ENCODE data around the gene TNXB. TPM values are rescaled to one million over a fixed set of nuclear protein-coding genes. Genes with fewer than 3 reads are reported as not detected.

Gene TNXB
- total and polyA plus RNA-seq, 9 of the 15 experiments (the other 6 are each of a cell fraction or from before 2014, with no cell fraction given), result 0.14 to 28.1 (median 12.4) TPM

GRCh38 chr6:32113386-32114352, 4.5 kb upstream of the TNXB start (continued):
- TF ChIP-seq CTBP1 (IDR thresholded peaks at IDR 0.05; ENCODE audit: borderline replicate concordance), result peak; percentile 62; the same call in 1 of the 2 replicates
- peak; percentile 50 for TF ChIP-seq POLR2G (IDR thresholded peaks at IDR 0.05; ENCODE audit: low read depth, low read length)
- peak; percentile 37; the same call in 1 of the 2 replicates for TF ChIP-seq JUND (IDR thresholded peaks at IDR 0.05; ENCODE audit: borderline replicate concordance, low read depth, low read length)
- TF ChIP-seq JUND (tag; IDR thresholded peaks at IDR 0.05; ENCODE audit: borderline replicate concordance, low read depth, low read length), result no peak
- TF ChIP-seq SMC3 (conservative IDR thresholded peaks at IDR 0.05; ENCODE audit: insufficient read depth, low read depth, low read length), result peak; percentile 35
- TF ChIP-seq GATA2 (CRISPR knock-in tag; IDR thresholded peaks at IDR 0.05), result peak; percentile 36; the same call in 1 of the 2 replicates
- TF ChIP-seq ZNF740 (CRISPR knock-in tag; IDR thresholded peaks at IDR 0.05), result peak; percentile 23; the same call in 1 of the 2 replicates
- TF ChIP-seq ZNF740 (tag; IDR thresholded peaks at IDR 0.05), result peak in 1 of 2 experiments; percentile 79; a peak in 2 of 4 replicates
- TF ChIP-seq FOXJ3 (CRISPR knock-in tag; IDR thresholded peaks at IDR 0.05), result peak; percentile 96
- TF ChIP-seq LCOR (CRISPR knock-in tag; IDR thresholded peaks at IDR 0.05), result no peak
- 0 out of 2 replicates have a peak, but pooled peaks have one; percentile 16 for TF ChIP-seq ETV1 (tag; conservative IDR thresholded peaks at IDR 0.05; ENCODE audit: low read depth)
- TF ChIP-seq RAD21 (CRISPR knock-in tag; conservative IDR thresholded peaks at IDR 0.05 in 1 of 2, IDR thresholded peaks at IDR 0.05 in 1 of 2), result peak; percentile 48 to 62
- 0 out of 2 replicates have a peak, but pooled peaks have one; percentile 42 for TF ChIP-seq BMI1 (IDR thresholded peaks at IDR 0.05; ENCODE audit: low read length)
- TF ChIP-seq MNT (conservative IDR thresholded peaks at IDR 0.05), result no peak
- TF ChIP-seq HOMEZ (CRISPR knock-in tag; IDR thresholded peaks at IDR 0.05), result no peak
- peak; percentile 15; the same call in 1 of the 2 replicates for TF ChIP-seq CC2D1A (IDR thresholded peaks at IDR 0.05)
- TF ChIP-seq ASH1L (IDR thresholded peaks at IDR 0.05; ENCODE audit: borderline replicate concordance, low read depth, partially characterized antibody), result no peak
- TF ChIP-seq SOX6 (IDR thresholded peaks at IDR 0.05), result peak; percentile 17; the same call in 1 of the 2 replicates
- TF ChIP-seq ZNF639 (CRISPR knock-in tag; conservative IDR thresholded peaks at IDR 0.05 in 1 of 2, IDR thresholded peaks at IDR 0.05 in 1 of 2), result 0 out of 4 replicates have a peak, but pooled peaks of 1 of the 2 experiments have one; percentile 24

Measured in K562 (cell line).